Psoas muscle (tissue), 8 donors: Measurements from ENCODE around the gene ACKR1. TPM values are rescaled to one million over a fixed set of nuclear protein-coding genes. Genes with fewer than 3 reads are reported as not detected.

ENCODE experiments used
- ATAC-seq, 4 donors: fragments of 200-7000 bp; cut with Tn5 transposase; one replicate each; pipeline ENCODE4 v1.9.1; 2020; ENCODE audit warnings: moderate library complexity in 3 of 4, mild to moderate bottlenecking in 2 of 4
- DNase-seq, 2 donors: peaks; one replicate each; pipeline ENCODE4 v3.0.0-alpha.2; 2020
- H3K27ac ChIP-seq: fragments of 200-600 bp; one replicate; pipeline ENCODE4 v1.8.0; 2022
- H3K27me3 ChIP-seq, 3 donors: fragments of 200-600 bp in 1 of 3; one replicate each; pipeline versions ENCODE4 v1.6.1 to v1.8.0; 2013 to 2022; ENCODE audit warnings: low read length in 2 of 3, mild to moderate bottlenecking in 2 of 3, moderate library complexity in 1 of 3; ENCODE audit not compliant: insufficient read depth in 3 of 3
- H3K36me3 ChIP-seq, 2 donors: fragments of 200-600 bp in 1 of 2; one replicate each; pipeline versions ENCODE4 v1.6.1 to v1.8.0; 2013 to 2022; ENCODE audit warnings: low read depth in 1 of 2, mild to moderate bottlenecking in 1 of 2, moderate library complexity in 1 of 2; ENCODE audit not compliant: insufficient read depth in 1 of 2
- H3K4me1 ChIP-seq: fragments of 200-600 bp; one replicate; pipeline ENCODE4 v1.8.0; 2022
- H3K4me3 ChIP-seq: fragments of 200-600 bp; one replicate; pipeline ENCODE4 v1.8.0; 2022; ENCODE audit warnings: mild to moderate bottlenecking
- H3K9me3 ChIP-seq: fragments of 200-600 bp; one replicate; pipeline ENCODE4 v1.8.0; 2022
- WGBS, 3 donors: extraction: QIAGEN DNeasy Blood & Tissue Kit; methylation state at CpG; one replicate each; pipeline versions ENCODE4 v1.1.6 to v1.1.7; 2013; 5-methylcytosine and 5-hydroxymethylcytosine counted together
- intact Hi-C, 2 donors: fragments of 100-400 bp; cut with DNase I; formaldehyde crosslinking; loops; one replicate each; pipeline versions ENCODE4 v1.11.0 to v1.14.2; 2022
- polyA plus RNA-seq, 3 donors: library from polyadenylated mRNA; stranded (reverse); fragments of 200-250 nt; gene quantifications; one replicate each; pipeline ENCODE4 v1.2.3, GENCODE V29; 2013
- total RNA-seq, 4 donors: library from RNA; stranded (reverse); fragmentation: NEBNext Ultra II Directional in 2 of 4; extraction: Animal tissue kit (Norgen Biotek cat#: 25700) in 2 of 4; gene quantifications; one replicate each; pipeline versions ENCODE4 v1.2.1 to v1.2.4, GENCODE V29; 2021 to 2023
- TF ChIP-seq, protein P1 (sequence below): fragments of 200-600 bp; IDR thresholded peaks from one replicate; pipeline ENCODE4 v1.8.0; 2022; ENCODE audit warnings: antibody characterized with exemption
- donor health status: healthy with polysubstance abuse.
- donor health status: DM: no; HTN: no; CAD: no; lungs with moderate emphysema.
- donor health status: Bipolar disorder and iron deficiency.
- donor health status: healthy.
- donor health status: DM: yes; HTN: yes; CAD: no.
- donor health status: DM: no; HTN: no; CAD: no.
- donor health status: DM: no; HTN: no; CAD: no.
- donor health status: DM: yes; HTN: yes; CAD: no.

Gene ACKR1
- total and polyA plus RNA-seq, 7 donors = 11.1 to 24.0 (median 15.2) TPM

DNA sequence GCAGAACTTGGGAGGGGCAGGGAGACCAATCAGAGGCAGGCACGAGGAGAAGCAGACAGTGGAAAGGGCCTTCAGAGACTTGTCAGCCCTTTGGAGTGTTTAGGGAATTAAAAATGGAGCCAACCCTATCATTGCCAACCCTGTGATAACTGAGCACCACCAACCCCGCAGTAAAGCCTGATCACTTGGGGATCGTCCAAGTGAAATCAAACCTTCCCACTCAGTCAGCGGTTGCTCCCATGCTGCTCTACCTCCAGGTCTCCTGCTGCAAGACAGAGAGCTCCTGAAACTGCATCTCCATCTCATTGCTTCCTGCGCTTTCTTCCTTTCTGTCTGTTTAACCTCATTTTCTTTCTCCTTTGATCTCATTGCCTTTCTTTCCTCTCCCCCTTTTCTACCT is 4.8 kb upstream of the ACKR1 start:
- peaks cover 0 to 9% (median 0%) of the 10 kb centered on the region in 3 donors for H3K27me3 ChIP-seq
- H3K4me1 ChIP-seq = no peaks in the 10 kb centered on the region
- H3K4me3 ChIP-seq = no peak overlapping the region
- intact Hi-C loops = loop anchor here (5.0 kb wide), 1 partner anchor 38 kb away; no protein-coding TSS in a partner anchor
- WGBS, 3 donors = 68 to 84% (median 71%) methylated on average over 5 of the region's 5 CpGs
- no peaks in the 10 kb centered on the region for H3K36me3 ChIP-seq
- TF ChIP-seq, protein P1, sequence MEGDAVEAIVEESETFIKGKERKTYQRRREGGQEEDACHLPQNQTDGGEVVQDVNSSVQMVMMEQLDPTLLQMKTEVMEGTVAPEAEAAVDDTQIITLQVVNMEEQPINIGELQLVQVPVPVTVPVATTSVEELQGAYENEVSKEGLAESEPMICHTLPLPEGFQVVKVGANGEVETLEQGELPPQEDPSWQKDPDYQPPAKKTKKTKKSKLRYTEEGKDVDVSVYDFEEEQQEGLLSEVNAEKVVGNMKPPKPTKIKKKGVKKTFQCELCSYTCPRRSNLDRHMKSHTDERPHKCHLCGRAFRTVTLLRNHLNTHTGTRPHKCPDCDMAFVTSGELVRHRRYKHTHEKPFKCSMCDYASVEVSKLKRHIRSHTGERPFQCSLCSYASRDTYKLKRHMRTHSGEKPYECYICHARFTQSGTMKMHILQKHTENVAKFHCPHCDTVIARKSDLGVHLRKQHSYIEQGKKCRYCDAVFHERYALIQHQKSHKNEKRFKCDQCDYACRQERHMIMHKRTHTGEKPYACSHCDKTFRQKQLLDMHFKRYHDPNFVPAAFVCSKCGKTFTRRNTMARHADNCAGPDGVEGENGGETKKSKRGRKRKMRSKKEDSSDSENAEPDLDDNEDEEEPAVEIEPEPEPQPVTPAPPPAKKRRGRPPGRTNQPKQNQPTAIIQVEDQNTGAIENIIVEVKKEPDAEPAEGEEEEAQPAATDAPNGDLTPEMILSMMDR = no peak
- DNase-seq (no peak), ATAC-seq (no peak)
- H3K27ac ChIP-seq = no peak overlapping the region
- H3K9me3 ChIP-seq = no peaks in the 10 kb centered on the region

GRCh38 chr1:159200769-159201168 is 3.9 kb upstream of the ACKR1 start:
- Histone ChIP-seq H3K27ac (no peak overlapping the region), H3K9me3 (no peaks in the 10 kb centered on the region), H3K4me3 (no peak overlapping the region), H3K27me3 (peaks cover 0 to 13% (median under 1%) of the 10 kb centered on the region in 3 donors), H3K4me1 (no peaks in the 10 kb centered on the region), H3K36me3 (no peaks in the 10 kb centered on the region)
- no peak for DNase-seq
- ATAC-seq = no peak
- WGBS, 3 donors = 60 to 73% (median 62%) methylated on average over 15 to 18 of the region's 18 CpGs
- TF ChIP-seq, protein P1 = no peak
- intact Hi-C loops = no loop called here

DNA sequence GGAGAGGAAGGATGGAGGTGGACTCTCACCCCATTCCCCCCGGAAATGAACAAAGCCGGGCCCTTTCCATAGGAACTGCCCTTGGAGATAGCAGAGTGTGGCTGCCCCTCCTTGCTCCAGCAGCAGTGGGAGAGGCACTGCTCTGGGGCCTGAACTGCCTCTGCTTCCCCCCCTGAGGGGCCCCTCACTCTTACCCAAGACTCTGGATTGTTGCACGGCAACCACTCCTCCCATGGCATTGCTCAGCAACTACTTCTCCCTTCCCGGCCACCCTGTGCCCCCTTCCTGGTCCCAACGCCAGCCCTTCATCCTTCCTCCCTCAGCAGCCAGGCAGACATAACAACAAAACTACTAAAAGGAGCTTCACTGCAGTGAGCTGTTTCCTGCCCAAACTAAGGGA is 3.0 kb upstream of the ACKR1 start:
- 40 to 48% (median 47%) methylated on average over 5 of the region's 5 CpGs for WGBS, 3 donors
- TF ChIP-seq, protein P1 = no peak
- intact Hi-C loops = no loop called here
- peaks cover 0 to 20% (median 2%) of the 10 kb centered on the region in 3 donors for H3K27me3 ChIP-seq
- no peak for DNase-seq
- H3K4me1 ChIP-seq = no peaks in the 10 kb centered on the region
- ATAC-seq = no peak
- H3K9me3 ChIP-seq = no peaks in the 10 kb centered on the region
- no peak overlapping the region for H3K4me3 ChIP-seq
- H3K27ac ChIP-seq = no peak overlapping the region
- H3K36me3 ChIP-seq = no peaks in the 10 kb centered on the region

DNA sequence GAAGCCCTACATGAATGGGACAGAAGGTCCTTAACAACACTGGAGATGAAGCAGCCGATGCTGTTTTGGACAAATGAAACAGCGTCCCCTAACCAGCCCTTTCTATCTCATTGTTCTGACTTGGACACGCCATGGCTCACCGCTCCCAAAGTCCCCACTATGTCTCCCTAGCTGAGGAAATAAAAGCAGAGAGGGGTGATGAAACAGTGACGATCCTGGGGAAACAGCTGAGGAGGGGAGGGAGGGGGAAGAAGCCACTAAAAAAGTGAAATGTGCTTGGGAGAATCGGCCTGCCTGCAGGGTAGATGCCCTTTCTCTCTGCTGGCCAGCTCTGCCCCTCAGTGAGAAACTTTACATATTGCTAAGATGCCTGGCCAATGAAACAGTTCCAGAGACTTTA is 1.1 kb upstream of the ACKR1 start:
- 60 to 65% (median 61%) methylated on average over 6 of the region's 6 CpGs for WGBS, 3 donors
- TF ChIP-seq, protein P1 = no peak
- Histone ChIP-seq H3K4me1 (no peaks in the 10 kb centered on the region), H3K27ac (no peak overlapping the region), H3K27me3 (peaks cover 2 to 26% (median 2%) of the 10 kb centered on the region in 3 donors), H3K4me3 (no peak overlapping the region), H3K36me3 (no peaks in the 10 kb centered on the region), H3K9me3 (no peaks in the 10 kb centered on the region)
- intact Hi-C loops = no loop called here
- DNase-seq (no peak), ATAC-seq (no peak)

GRCh38 chr1:159205225-159205624 is 550 bp downstream of the ACKR1 start:
- H3K9me3 ChIP-seq = no peaks in the 10 kb centered on the region
- H3K4me3 ChIP-seq = peak overlapping the region; percentile 22
- peaks cover 4 to 29% (median 5%) of the 10 kb centered on the region in 3 donors for H3K27me3 ChIP-seq
- intact Hi-C loops = no loop called here
- H3K27ac ChIP-seq = no peak overlapping the region
- WGBS, 3 donors = 38 to 49% (median 47%) methylated on average over 6 of the region's 6 CpGs
- ATAC-seq = no peak
- no peaks in the 10 kb centered on the region for H3K4me1 ChIP-seq
- DNase-seq = no peak
- TF ChIP-seq, protein P1 = no peak
- H3K36me3 ChIP-seq = no peaks in the 10 kb centered on the region
